ENCODE data around the gene CD247. TPM values are rescaled to one million over a fixed set of nuclear protein-coding genes. Genes with fewer than 3 reads are reported as not detected.

CD247 gene
- polyA plus RNA-seq, 2 of the 4 experiments (the other 2 are of a cell fraction), result 0.10 to 0.27 TPM

- FAIRE-seq, result no peak
- Histone ChIP-seq H3K4me2 (no peak overlapping the region), H3K4me1 (no peaks in the 10 kb centered on the region), H3K9me3 (no peaks in the 10 kb centered on the region), H3K4me3 (no peak overlapping the region), H3K27ac (no peak overlapping the region)
- ChIA-PET CTCF (no interaction called here), POLR2A (no interaction called here)
- WGBS (ENCODE audit: missing lambda C conversion rate), result 42% methylated on average over 10 of the region's 10 CpGs
- TF ChIP-seq RNF2 (IDR thresholded peaks at IDR 0.05; ENCODE audit: borderline replicate concordance, low read depth) (no peak), HMGXB4 (CRISPR knock-in tag; IDR thresholded peaks at IDR 0.05; ENCODE audit: borderline replicate concordance) (no peak), ATOH8 (CRISPR knock-in tag; IDR thresholded peaks at IDR 0.05; ENCODE audit: low read depth) (no peak), NR3C1 (IDR thresholded peaks at IDR 0.05) (no peak), SREBF2 (IDR thresholded peaks at IDR 0.05) (no peak), GATA3 (IDR thresholded peaks at IDR 0.05; ENCODE audit: borderline replicate concordance) (no peak), TP53 (CRISPR knock-in tag; IDR thresholded peaks at IDR 0.05) (no peak), RCOR1 (IDR thresholded peaks at IDR 0.05; ENCODE audit: low read depth, low read length) (no peak), CHD4 (IDR thresholded peaks at IDR 0.05; ENCODE audit: borderline replicate concordance) (no peak), NPAS2 (CRISPR knock-in tag; IDR thresholded peaks at IDR 0.05; ENCODE audit: borderline replicate concordance) (no peak)
- ATAC-seq, result no peak
- DNase-seq (ENCODE audit: low read depth in 1 of 2, low spot score in 1 of 2), result no peak
Observed at GRCh38 chr1:167501515-167502191, 16.7 kb downstream of the CD247 start.

- POLR2A ChIA-PET, result no interaction called here
- TF ChIP-seq NR3C1 (IDR thresholded peaks at IDR 0.05), result no peak
- TF ChIP-seq ZFP36 (IDR thresholded peaks at IDR 0.05; ENCODE audit: borderline replicate concordance, partially characterized antibody), result no peak
- no peak for TF ChIP-seq ZNF302 (CRISPR knock-in tag; IDR thresholded peaks at IDR 0.05)
- TF ChIP-seq BHLHE40 (IDR thresholded peaks at IDR 0.05; ENCODE audit: low read depth, low read length), result no peak
- no peak for TF ChIP-seq EHF (CRISPR knock-in tag; IDR thresholded peaks at IDR 0.05)
- TF ChIP-seq ELK1 (IDR thresholded peaks at IDR 0.05; ENCODE audit: low read depth, low read length), result no peak
- TF ChIP-seq CTCF (IDR thresholded peaks at IDR 0.05), result no peak
- TF ChIP-seq CBX2 (IDR thresholded peaks at IDR 0.05; ENCODE audit: borderline replicate concordance, low read depth), result no peak
- TF ChIP-seq RARB (CRISPR knock-in tag; IDR thresholded peaks at IDR 0.05), result no peak
- TF ChIP-seq POLR2AphosphoS2 (conservative IDR thresholded peaks at IDR 0.05; ENCODE audit: low read length), result no peak
- no peak for TF ChIP-seq HOXA7 (CRISPR knock-in tag; IDR thresholded peaks at IDR 0.05)
- DNase-seq (ENCODE audit: low read depth in 1 of 2, low spot score in 1 of 2), result no peak
- Histone ChIP-seq H3K4me2 (no peak overlapping the region), H3K27ac (no peak overlapping the region), H3K4me3 (no peak overlapping the region), H3K9me3 (no peaks in the 10 kb centered on the region), H3K4me1 (no peaks in the 10 kb centered on the region)
- 67% methylated on average over 4 of the region's 4 CpGs for WGBS (ENCODE audit: missing lambda C conversion rate)
- no peak for ATAC-seq
- no peak for FAIRE-seq
- CTCF ChIA-PET, result no interaction called here
Observed at GRCh38 chr1:167500283-167500860, 18.0 kb downstream of the CD247 start.
